Loucy (cell line): Measurements from ENCODE around the gene UPK1A.

ENCODE experiments used
- CTCF ChIP-seq: fragments of 200-600 bp; sonication (generic); conservative IDR thresholded peaks from 2 replicates; pipeline ENCODE4 v1.5.1; 2014; ENCODE audit warnings: mild to moderate bottlenecking, antibody characterized with exemption, low read length
- EZH2phosphoT487 ChIP-seq: fragments of 200-600 bp; IDR thresholded peaks from 2 replicates; pipeline ENCODE4 v1.6.1; 2018; ENCODE audit warnings: antibody characterized with exemption, mild to moderate bottlenecking, moderate library complexity, borderline replicate concordance

DNA sequence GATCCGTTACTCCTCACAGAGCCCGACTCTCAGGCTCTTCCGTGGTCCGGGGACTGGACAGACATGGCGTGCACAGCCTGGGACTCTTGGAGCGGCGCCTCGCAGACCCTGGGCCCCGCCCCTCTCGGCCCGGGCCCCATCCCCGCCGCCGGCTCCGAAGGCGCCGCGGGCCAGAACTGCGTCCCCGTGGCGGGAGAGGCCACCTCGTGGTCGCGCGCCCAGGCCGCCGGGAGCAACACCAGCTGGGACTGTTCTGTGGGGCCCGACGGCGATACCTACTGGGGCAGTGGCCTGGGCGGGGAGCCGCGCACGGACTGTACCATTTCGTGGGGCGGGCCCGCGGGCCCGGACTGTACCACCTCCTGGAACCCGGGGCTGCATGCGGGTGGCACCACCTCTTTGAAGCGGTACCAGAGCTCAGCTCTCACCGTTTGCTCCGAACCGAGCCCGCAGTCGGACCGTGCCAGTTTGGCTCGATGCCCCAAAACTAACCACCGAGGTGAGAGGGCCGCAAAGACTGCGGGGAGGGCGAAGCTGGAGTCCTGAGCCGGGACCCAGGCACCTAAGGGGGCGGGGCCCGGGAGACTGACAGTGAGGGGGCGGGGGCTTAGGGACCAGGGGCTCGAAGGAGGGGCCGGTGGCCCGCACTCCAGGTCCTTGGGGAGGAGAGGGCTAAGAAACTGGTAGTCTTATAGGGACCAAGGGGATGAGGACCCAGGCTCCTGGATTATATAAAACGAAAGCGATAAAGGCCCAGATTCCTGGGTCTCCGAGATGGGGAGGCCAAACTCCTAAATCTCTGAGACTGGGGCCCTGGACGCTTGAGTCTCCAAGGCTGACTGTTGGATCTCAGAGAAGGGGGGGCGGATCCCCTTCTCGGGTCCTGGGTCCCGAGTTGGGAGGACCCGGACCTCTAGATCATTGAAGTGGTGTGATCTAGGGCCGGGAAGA lies 22.8 kb upstream of the UPK1A start:
- TF ChIP-seq CTCF (no peak), EZH2phosphoT487 (no peak)
